Measurements from ENCODE around the gene MMRN2. TPM values are rescaled to one million over a fixed set of nuclear protein-coding genes. Genes with fewer than 3 reads are reported as not detected.
"Not testable (repeated sequence)": the region's sequence is repeated elsewhere in the genome, so short reads cannot be mapped to it uniquely, and the experiment has no call there.

The MMRN2 gene
- polyA plus RNA-seq, 12 donors: 17.1 to 23.0 (median 19.4) TPM; not detected in 1

- no peak for DNase-seq
Observed at GRCh38 chr10:86956848-86957448, 467 bp downstream of the MMRN2 start.

- DNase-seq: no peak
Observed at GRCh38 chr10:86956195-86956847, 1.1 kb downstream of the MMRN2 start.

DNA sequence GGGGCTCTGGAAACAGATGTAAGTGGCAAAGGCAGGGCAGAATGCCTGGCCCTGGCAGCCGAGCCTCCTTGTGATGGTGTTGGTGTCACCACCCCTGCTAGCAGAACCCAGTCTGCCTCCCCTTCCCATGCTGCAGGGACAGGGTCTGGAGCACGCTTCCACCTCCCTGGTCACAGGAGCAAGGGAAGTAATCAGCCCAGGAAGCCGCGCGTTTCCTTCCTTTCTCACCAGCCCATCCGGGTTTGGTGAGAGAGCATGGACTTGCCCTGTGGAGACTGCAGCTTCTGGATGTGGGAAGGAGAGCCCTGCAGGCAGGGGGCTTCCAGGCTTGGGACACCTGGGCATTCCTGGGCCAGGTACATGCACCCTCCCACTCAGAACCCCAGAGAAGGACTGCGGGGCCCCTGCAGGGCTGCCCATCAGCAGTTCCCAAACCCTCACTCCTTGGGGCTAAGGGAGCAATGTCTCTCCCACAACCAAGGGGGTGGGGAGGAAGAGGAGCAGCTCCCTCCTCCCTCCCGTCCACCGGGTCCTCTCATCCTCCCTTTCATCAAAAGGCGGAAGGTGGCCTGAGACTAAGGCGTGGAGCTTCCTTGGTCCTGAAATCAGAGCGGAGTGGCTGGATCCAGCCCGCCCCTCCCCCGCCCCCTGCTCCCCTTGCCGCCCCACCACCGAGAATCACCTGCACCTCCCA is 1.8 kb downstream of the MMRN2 start:
- DNase-seq: no peak

DNA sequence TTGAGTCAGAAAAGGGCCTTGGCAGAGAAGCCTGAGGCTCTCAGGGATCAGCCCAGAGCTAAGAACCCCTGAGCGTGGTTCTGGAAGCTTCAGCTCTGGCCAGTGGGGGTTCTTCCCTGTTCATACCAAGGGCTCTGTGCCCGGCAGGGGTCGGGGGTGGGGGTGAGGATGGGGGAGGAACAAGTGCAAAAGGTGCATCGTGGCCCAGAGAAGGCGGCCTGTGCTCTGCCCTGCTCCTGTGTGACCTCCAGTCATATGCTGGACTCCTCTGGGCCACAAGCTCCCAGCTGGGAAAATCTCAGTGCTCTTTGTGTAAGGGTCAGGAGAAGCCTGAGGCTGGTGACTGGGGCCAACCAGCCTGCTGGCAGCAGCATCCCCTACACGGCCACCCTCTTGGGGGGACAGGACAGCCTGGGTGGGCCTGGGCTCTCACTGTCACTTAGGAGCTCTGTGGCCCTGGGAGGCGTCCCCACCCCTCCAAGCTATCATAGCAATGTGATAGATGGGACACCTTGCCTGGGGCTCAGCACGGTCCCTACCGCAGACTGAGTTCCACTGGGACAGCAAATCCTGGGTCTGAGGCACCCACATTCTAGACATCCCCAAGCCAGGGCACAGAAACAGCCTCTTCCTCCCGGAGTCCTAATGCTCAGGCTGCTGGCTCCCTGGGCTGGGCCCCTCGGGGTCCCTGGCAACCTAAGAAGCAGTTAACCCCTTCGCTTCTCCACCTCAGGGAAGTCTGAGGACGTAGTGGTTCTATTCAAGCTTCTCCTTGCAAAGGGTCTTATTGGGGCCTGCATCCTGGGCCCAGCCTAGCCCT is 2.5 kb downstream of the MMRN2 start:
- DNase-seq: no peak

DNA sequence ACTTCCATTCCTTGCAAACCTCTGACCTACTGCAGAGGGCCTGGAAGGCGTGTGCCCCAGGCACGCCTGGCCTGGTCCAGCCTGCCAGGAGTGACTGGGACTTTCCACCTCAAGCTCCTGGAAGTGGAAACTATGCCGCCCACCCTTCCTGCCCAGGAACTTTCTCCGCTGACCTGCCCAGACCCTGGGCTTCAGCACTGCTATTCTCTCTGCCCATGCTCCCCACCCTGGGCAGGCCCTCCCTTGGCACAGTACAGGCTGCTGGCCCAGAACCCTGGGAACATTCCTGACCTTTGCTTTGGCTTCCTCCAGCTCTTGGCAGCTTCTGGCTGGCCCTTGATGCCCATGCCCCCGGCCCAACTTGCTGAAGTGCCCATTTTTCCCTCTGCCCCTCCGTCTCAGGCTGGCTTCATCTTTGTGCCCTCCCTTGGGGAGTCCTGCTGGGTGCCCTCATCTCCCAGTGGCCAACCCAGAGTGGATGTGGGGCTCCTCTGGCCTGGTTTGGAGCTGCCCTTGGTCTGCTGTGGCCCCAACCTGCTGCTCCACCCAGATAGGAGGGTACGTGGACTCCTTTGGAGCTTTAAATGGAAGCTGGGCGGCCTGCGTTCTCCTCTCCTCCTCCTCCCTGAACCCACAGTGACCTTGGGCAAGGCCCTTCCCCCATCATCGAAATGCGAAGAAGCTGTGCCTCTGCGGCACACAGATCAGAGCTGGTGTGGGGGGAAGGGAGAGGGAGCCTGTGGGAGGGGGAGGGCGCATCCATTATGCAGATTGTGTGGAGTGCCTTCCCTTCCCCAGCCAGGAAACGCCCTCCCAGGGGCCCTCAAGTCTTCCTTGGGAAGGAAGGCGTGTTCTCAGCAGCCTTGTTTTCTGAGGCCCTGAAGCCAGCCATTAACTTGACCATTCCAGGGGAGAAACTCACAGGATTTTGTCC is 3.4 kb downstream of the MMRN2 start:
- DNase-seq: no peak

- not testable (repeated sequence) for DNase-seq
Observed at GRCh38 chr10:86952697-86953096, 4.7 kb downstream of the MMRN2 start.

GRCh38 chr10:86952106-86952505 is 5.3 kb downstream of the MMRN2 start:
- DNase-seq: no peak

- DNase-seq: no peak
Observed at GRCh38 chr10:86951184-86951761, 6.1 kb downstream of the MMRN2 start.

- no peak for DNase-seq
Observed at GRCh38 chr10:86950349-86950748, 7.1 kb downstream of the MMRN2 start.

GRCh38 chr10:86947806-86948205 is 9.6 kb downstream of the MMRN2 start:
- DNase-seq: not testable (repeated sequence)

GRCh38 chr10:86946213-86947155 is 10.9 kb downstream of the MMRN2 start:
- DNase-seq: no peak

DNA sequence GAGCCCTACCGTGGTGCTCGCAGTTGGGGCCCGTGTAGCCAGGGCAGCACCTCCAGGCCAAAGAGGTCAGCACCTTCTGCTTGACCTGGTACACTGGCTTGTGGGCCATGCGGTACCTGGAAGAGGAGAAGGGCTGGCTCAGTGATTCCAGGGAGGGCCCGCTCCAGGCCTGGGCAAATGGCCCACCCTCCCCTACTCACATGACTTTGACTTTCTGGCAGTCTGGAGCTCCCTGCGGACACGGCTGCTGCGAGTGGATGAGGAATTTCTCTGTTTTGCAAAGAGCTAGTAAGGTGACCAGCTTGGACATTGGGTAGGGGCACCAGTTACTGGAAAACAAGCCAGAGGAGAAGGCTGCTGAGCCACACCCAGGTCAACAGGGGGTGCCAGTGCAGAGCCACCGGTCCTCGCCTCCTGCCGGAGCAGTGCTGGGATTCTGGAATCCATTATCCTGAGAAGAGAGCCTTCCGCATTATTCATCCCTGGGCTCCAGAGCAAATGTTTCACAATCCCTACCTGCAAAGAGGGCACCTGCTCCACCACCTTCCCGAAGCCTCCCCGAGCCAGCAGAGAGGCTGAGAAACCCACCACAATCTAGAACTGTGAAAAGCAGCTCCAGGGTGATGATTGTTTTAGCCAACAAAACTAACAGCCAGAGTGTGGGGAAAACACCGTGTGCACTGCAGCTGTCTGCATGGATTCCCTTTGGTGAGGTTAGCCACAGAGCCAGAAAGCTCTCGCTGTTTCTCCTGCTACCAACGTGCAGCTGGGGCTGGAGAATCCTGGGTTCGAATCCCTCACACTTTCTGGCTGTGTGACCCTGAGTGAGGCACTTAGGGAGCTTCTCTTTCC is 11.8 kb downstream of the MMRN2 start:
- DNase-seq: no peak

DNA sequence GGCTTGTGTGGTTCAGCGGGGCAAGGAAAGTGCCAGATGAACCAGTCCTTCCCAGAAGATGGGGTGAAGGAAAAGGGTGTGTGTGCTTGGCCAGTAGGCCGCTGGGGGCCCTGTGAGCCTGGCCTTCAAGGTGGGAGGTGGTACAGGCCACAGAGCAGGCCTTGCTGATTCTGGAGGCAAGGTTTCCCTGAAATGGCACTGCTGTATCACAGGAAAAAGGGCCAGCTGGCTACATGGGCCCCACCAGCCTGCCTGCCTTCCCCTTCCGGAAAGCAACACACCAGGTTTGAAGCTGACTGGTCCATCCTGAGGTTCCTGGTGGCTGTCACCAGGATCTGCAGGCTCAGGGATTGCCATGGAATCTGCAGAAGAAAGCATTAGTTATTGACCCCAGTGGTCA is 12.5 kb downstream of the MMRN2 start:
- DNase-seq: no peak

DNA sequence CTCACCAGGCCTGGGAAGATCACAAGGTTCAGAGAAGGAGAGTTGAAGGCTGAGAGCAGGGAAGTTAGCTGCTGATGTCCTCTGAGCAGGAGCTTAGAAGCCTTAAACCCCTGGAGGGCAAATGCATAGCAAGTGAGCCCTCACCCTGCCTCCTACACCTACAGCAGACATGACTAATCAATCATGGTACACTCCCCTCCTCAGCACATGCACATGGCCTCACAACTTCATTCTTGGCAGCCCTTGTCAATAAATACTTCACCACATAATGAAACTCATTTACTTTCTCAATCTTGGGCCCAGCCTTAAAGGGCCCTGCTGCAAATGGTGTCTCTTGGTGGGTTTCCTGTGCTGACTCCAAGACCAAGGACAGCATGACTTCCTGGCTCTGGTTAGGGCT is 12.9 kb downstream of the MMRN2 start:
- no peak for DNase-seq

GRCh38 chr10:86944031-86944419 is 13.4 kb downstream of the MMRN2 start:
- no peak for DNase-seq

- DNase-seq: no peak
Observed at GRCh38 chr10:86943316-86944030, 13.9 kb downstream of the MMRN2 start.

GRCh38 chr10:86942441-86943315 is 14.7 kb downstream of the MMRN2 start:
- no peak for DNase-seq
